Upper lobe of left lung (tissue), 4 donors: ENCODE measurements around the gene CDK4.

Experiments
- CTCF ChIP-seq, 6 experiments: fragments of 450-650 bp in 4 of 6; fragments of 200-600 bp in 2 of 6; sonication (generic) in 2 of 6; IDR thresholded peaks; one replicate each; pipeline ENCODE4 v1.5.1; 2016 to 2019; ENCODE audit warnings: antibody characterized with exemption in 6 of 6
- POLR2A ChIP-seq, 4 donors: fragments of 450-650 bp; IDR thresholded peaks; one replicate each; pipeline ENCODE4 v1.5.1; 2016 to 2017; ENCODE audit warnings: antibody characterized with exemption in 4 of 4, mild to moderate bottlenecking in 2 of 4

GRCh38 chr12:57749061-57749460 is 3.0 kb downstream of the CDK4 start:
- TF ChIP-seq POLR2A (IDR thresholded peaks at IDR 0.05) (no peak), CTCF (IDR thresholded peaks at IDR 0.05) (no peak)
